Epithelial cell of proximal tubule (primary cell): ENCODE data around the gene SAT2. TPM values are rescaled to one million over a fixed set of nuclear protein-coding genes. Genes with fewer than 3 reads are reported as not detected.
A peak's percentile ranks its signal among the peaks of the same experiment; 100 is the strongest.
"Not testable (repeated sequence)": the region's sequence is repeated elsewhere in the genome, so short reads cannot be mapped to it uniquely, and the experiment has no call there.

ENCODE experiments used
- DNase-seq: peaks from one replicate; pipeline ENCODE4 v3.0.0-alpha.2; 2011; ENCODE audit warnings: low read depth
- H3K4me3 ChIP-seq: 2 replicates; pipeline ENCODE4 v1.5.1; 2011; ENCODE audit warnings: low read depth, mild to moderate bottlenecking, low read length
- CTCF ChIP-seq: conservative IDR thresholded peaks from 2 replicates; pipeline ENCODE4 v1.5.1; 2012; ENCODE audit warnings: low read depth, mild to moderate bottlenecking, low read length
- total RNA-seq: library from RNA; depleted of rRNA; stranded (reverse); fragments of >200 nt; gene quantifications from 2 replicates; pipeline ENCODE4 v1.2.3, GENCODE V29; 2015

Gene SAT2
- total RNA-seq, 1 donor from 2014 or later: 43.4 TPM

- no peak for TF ChIP-seq CTCF
- no peak overlapping the region for H3K4me3 ChIP-seq
- DNase-seq: no peak
These were observed 5.5 kb upstream of the SAT2 start for GRCh38 chr17:7633093-7633492.

- DNase-seq: no peak
- peak; percentile 67 for TF ChIP-seq CTCF
- no peak overlapping the region for H3K4me3 ChIP-seq
These were observed 4.9 kb upstream of the SAT2 start for GRCh38 chr17:7632492-7632894.

- H3K4me3 ChIP-seq: no peak overlapping the region
- TF ChIP-seq CTCF: no peak
- no peak for DNase-seq
These were observed 4.1 kb upstream of the SAT2 start for GRCh38 chr17:7631398-7632380.

- no peak for TF ChIP-seq CTCF
- DNase-seq: no peak
- no peak within 1 kb of the TSS for H3K4me3 ChIP-seq
These were observed 2.4 kb upstream of the SAT2 start, which contains the start of gene SHBG for GRCh38 chr17:7629939-7630571. Gene SHBG, plus strand, starts transcription at chr17:7630135. Its CDS starts 38 bp downstream, at chr17:7630173.

- H3K4me3 ChIP-seq: peak overlapping the region; percentile 90
- no peak for TF ChIP-seq CTCF
- DNase-seq: no peak
These were observed 718 bp downstream of the SAT2 start for GRCh38 chr17:7626956-7627249.

- peak overlapping the region; percentile 90 for H3K4me3 ChIP-seq
- no peak for TF ChIP-seq CTCF
- DNase-seq: no peak
These were observed 1.3 kb downstream of the SAT2 start for GRCh38 chr17:7626307-7626706.

- not testable (repeated sequence) for DNase-seq, H3K4me3 ChIP-seq
These were observed 1.9 kb downstream of the SAT2 start for GRCh38 chr17:7625749-7626148.
